ENCODE data around the gene CECR2.

GRCh38 chr22:17587629-17588028 lies 218.4 kb downstream of the CECR2 start:
- TF ChIP-seq EZH2 (IDR thresholded peaks at IDR 0.05; ENCODE audit: insufficient read depth, poor library complexity, severe bottlenecking) = no peak
- no peak for TF ChIP-seq EZH2phosphoT487 (IDR thresholded peaks at IDR 0.05; ENCODE audit: insufficient read depth, low read depth)

All from GM23248 (cell line).